GM19328 (cell line): ENCODE data around the gene TMEM72.

ENCODE experiments used
- ATAC-seq: cut with Tn5 transposase; IDR thresholded peaks from one replicate; pipeline ENCODE4 v1.9.1; 2021; ENCODE audit warnings: mild to moderate bottlenecking, moderate library complexity; ENCODE audit not compliant: unreplicated experiment

The TMEM72 gene

GRCh38 chr10:44977287-44978212, 66.4 kb downstream of the TMEM72 start:
- ATAC-seq, result no peak

- ATAC-seq, result no peak
Observed at GRCh38 chr10:44978213-44978569, 67.1 kb downstream of the TMEM72 start.

GRCh38 chr10:44978570-44979280, 67.6 kb downstream of the TMEM72 start, which contains the start of gene DEPP1:
DEPP1 (minus strand) TSS chr10:44978809; CDS start chr10:44978030, 779 bp downstream.
- no peak for ATAC-seq

- ATAC-seq, result no peak
Observed at GRCh38 chr10:44979281-44980191, 68.4 kb downstream of the TMEM72 start.

GRCh38 chr10:44980309-44981171, 69.4 kb downstream of the TMEM72 start:
- ATAC-seq, result no peak

- no peak for ATAC-seq
Observed at GRCh38 chr10:44981172-44982113, 70.3 kb downstream of the TMEM72 start.

- no peak for ATAC-seq
Observed at GRCh38 chr10:44982114-44982460, 71.0 kb downstream of the TMEM72 start.

GRCh38 chr10:44982496-44982895, 71.4 kb downstream of the TMEM72 start:
- ATAC-seq, result no peak

GRCh38 chr10:44983066-44983894, 72.1 kb downstream of the TMEM72 start:
- ATAC-seq, result no peak

- ATAC-seq, result no peak
Observed at GRCh38 chr10:44983895-44984278, 72.8 kb downstream of the TMEM72 start.

GRCh38 chr10:44984671-44985101, 73.5 kb downstream of the TMEM72 start:
- no peak for ATAC-seq

GRCh38 chr10:44985175-44985681, 74.1 kb downstream of the TMEM72 start:
- ATAC-seq, result no peak

- ATAC-seq, result no peak
Observed at GRCh38 chr10:44986179-44986578, 75.0 kb downstream of the TMEM72 start.
